GM18861 (cell line): ENCODE data around the gene OR5AU1.

Experiments used
- ATAC-seq: cut with Tn5 transposase; IDR thresholded peaks from one replicate; pipeline ENCODE4 v1.9.1; 2021; ENCODE audit not compliant: unreplicated experiment

OR5AU1 gene

GRCh38 chr14:21155963-21156362 lies at the start of gene OR5AU1:
Gene OR5AU1, minus strand, starts transcription at chr14:21156063. Its CDS starts 191 bp downstream, at chr14:21155872.
- no peak for ATAC-seq

- no peak for ATAC-seq
These were observed 49.3 kb upstream of the OR5AU1 start for GRCh38 chr14:21205026-21205677.

GRCh38 chr14:21204167-21205025 lies 48.5 kb upstream of the OR5AU1 start:
- ATAC-seq = no peak

GRCh38 chr14:21203470-21204166 lies 47.8 kb upstream of the OR5AU1 start:
- no peak for ATAC-seq

GRCh38 chr14:21202463-21203358 lies 46.8 kb upstream of the OR5AU1 start:
- no peak for ATAC-seq

GRCh38 chr14:21201732-21202462 lies 46.0 kb upstream of the OR5AU1 start:
- ATAC-seq = no peak

GRCh38 chr14:21200752-21201461 lies 45.0 kb upstream of the OR5AU1 start:
- no peak for ATAC-seq

- ATAC-seq = no peak
These were observed 44.0 kb upstream of the OR5AU1 start for GRCh38 chr14:21199611-21200560.

- no peak for ATAC-seq
These were observed 41.7 kb upstream of the OR5AU1 start for GRCh38 chr14:21197418-21198205.

- no peak for ATAC-seq
These were observed 38.7 kb upstream of the OR5AU1 start for GRCh38 chr14:21194597-21194996.

GRCh38 chr14:21192875-21193535 lies 37.1 kb upstream of the OR5AU1 start:
- ATAC-seq = no peak

- no peak for ATAC-seq
These were observed 36.6 kb upstream of the OR5AU1 start for GRCh38 chr14:21192447-21192822.

- ATAC-seq = peak; percentile 77
These were observed 36.1 kb upstream of the OR5AU1 start for GRCh38 chr14:21191809-21192446.

- ATAC-seq = no peak
These were observed 35.5 kb upstream of the OR5AU1 start for GRCh38 chr14:21191261-21191808.

- no peak for ATAC-seq
These were observed 29.6 kb upstream of the OR5AU1 start for GRCh38 chr14:21185491-21185890.

- ATAC-seq = no peak
These were observed 28.4 kb upstream of the OR5AU1 start for GRCh38 chr14:21184254-21184653.
